ENCODE results near the gene ENO2.

- TF ChIP-seq CTCF (IDR thresholded peaks at IDR 0.05 in 4 of 5, conservative IDR thresholded peaks at IDR 0.05 in 1 of 5) = no peak
- peak in 1 of 2 donors; percentile 32 for TF ChIP-seq POLR2A (IDR thresholded peaks at IDR 0.05)
Observed at GRCh38 chr12:6904280-6905276, 9.8 kb upstream of the ENO2 start, which contains the start of gene LRRC23.

All from gastrocnemius medialis (tissue), 4 donors.